ENCODE measurements around the gene SNRPB.

The SNRPB gene

GRCh38 chr20:2480381-2480780 lies 9.8 kb upstream of the SNRPB start:
- no peaks in the 10 kb centered on the region for H3K9me2 ChIP-seq (replicated peaks; ENCODE audit: control insufficient read depth, low read length)
- H3K9me3 ChIP-seq (ENCODE audit: control insufficient read depth, insufficient read depth, low read length), result no peaks in the 10 kb centered on the region
- no peak overlapping the region for H3K4me3 ChIP-seq (ENCODE audit: low read length)
- peaks cover 51% of the 10 kb centered on the region for H3K36me3 ChIP-seq (ENCODE audit: control insufficient read depth, low read length)
- H3F3A ChIP-seq (ENCODE audit: control insufficient read depth, insufficient read depth), result no peaks in the 10 kb centered on the region
- H3K27ac ChIP-seq (ENCODE audit: low read depth, low read length), result no peak overlapping the region
- no peaks in the 10 kb centered on the region for H4K20me1 ChIP-seq (ENCODE audit: control insufficient read depth, insufficient read depth, low read depth, low read length)
- H3K4me2 ChIP-seq (ENCODE audit: low read length), result no peak overlapping the region
- H3K79me2 ChIP-seq (ENCODE audit: control insufficient read depth, low read length), result no peaks in the 10 kb centered on the region; the same call in 1 of the 2 replicates
- no peaks in the 10 kb centered on the region for H3K27me3 ChIP-seq (ENCODE audit: control insufficient read depth, low read length)
- no peak for TF ChIP-seq EZH2phosphoT487 (IDR thresholded peaks at IDR 0.05; ENCODE audit: borderline replicate concordance, low read length)
- TF ChIP-seq CTCF (IDR thresholded peaks at IDR 0.05; ENCODE audit: low read depth, low read length, poor library complexity, severe bottlenecking), result no peak
- H3K4me1 ChIP-seq (ENCODE audit: control insufficient read depth, low read length), result peaks cover 9% of the 10 kb centered on the region

- Histone ChIP-seq H3K4me3 (ENCODE audit: low read length) (no peak overlapping the region), H3K27ac (ENCODE audit: low read depth, low read length) (no peak overlapping the region), H4K20me1 (ENCODE audit: control insufficient read depth, insufficient read depth, low read depth, low read length) (no peaks in the 10 kb centered on the region), H3K27me3 (ENCODE audit: control insufficient read depth, low read length) (no peaks in the 10 kb centered on the region), H3K9me3 (ENCODE audit: control insufficient read depth, insufficient read depth, low read length) (no peaks in the 10 kb centered on the region), H3K4me2 (ENCODE audit: low read length) (no peak overlapping the region), H3K36me3 (ENCODE audit: control insufficient read depth, low read length) (peaks cover 21% of the 10 kb centered on the region), H3K9me2 (replicated peaks; ENCODE audit: control insufficient read depth, low read length) (no peaks in the 10 kb centered on the region), H3F3A (ENCODE audit: control insufficient read depth, insufficient read depth) (peaks cover 18% of the 10 kb centered on the region), H3K4me1 (ENCODE audit: control insufficient read depth, low read length) (peaks cover 43% of the 10 kb centered on the region), H3K79me2 (ENCODE audit: control insufficient read depth, low read length) (peaks cover 13% of the 10 kb centered on the region)
- TF ChIP-seq CTCF (IDR thresholded peaks at IDR 0.05; ENCODE audit: low read depth, low read length, poor library complexity, severe bottlenecking) (peak; percentile 52), EZH2phosphoT487 (IDR thresholded peaks at IDR 0.05; ENCODE audit: borderline replicate concordance, low read length) (no peak)
Measured at GRCh38 chr20:2476742-2477615, 6.4 kb upstream of the SNRPB start.

GRCh38 chr20:2475850-2476741 lies 5.5 kb upstream of the SNRPB start:
- Histone ChIP-seq H3K4me3 (ENCODE audit: low read length) (no peak overlapping the region), H3K4me2 (ENCODE audit: low read length) (no peak overlapping the region), H3F3A (ENCODE audit: control insufficient read depth, insufficient read depth) (peaks cover 21% of the 10 kb centered on the region), H3K27ac (ENCODE audit: low read depth, low read length) (no peak overlapping the region), H3K4me1 (ENCODE audit: control insufficient read depth, low read length) (peaks cover 52% of the 10 kb centered on the region), H3K27me3 (ENCODE audit: control insufficient read depth, low read length) (no peaks in the 10 kb centered on the region), H3K79me2 (ENCODE audit: control insufficient read depth, low read length) (peaks cover 21% of the 10 kb centered on the region), H3K9me2 (replicated peaks; ENCODE audit: control insufficient read depth, low read length) (no peaks in the 10 kb centered on the region), H4K20me1 (ENCODE audit: control insufficient read depth, insufficient read depth, low read depth, low read length) (no peaks in the 10 kb centered on the region), H3K9me3 (ENCODE audit: control insufficient read depth, insufficient read depth, low read length) (no peaks in the 10 kb centered on the region), H3K36me3 (ENCODE audit: control insufficient read depth, low read length) (peaks cover 14% of the 10 kb centered on the region)
- TF ChIP-seq CTCF (IDR thresholded peaks at IDR 0.05; ENCODE audit: low read depth, low read length, poor library complexity, severe bottlenecking), result no peak
- TF ChIP-seq EZH2phosphoT487 (IDR thresholded peaks at IDR 0.05; ENCODE audit: borderline replicate concordance, low read length), result no peak
